K562 (cell line): ENCODE data around the gene ARHGAP10. TPM values are rescaled to one million over a fixed set of nuclear protein-coding genes. Genes with fewer than 3 reads are reported as not detected.

Experiments
- ATAC-seq: fragments of 200-7000 bp; cut with Tn5 transposase; 3 replicates; pipeline ENCODE4 v1.9.1; 2020; ENCODE audit warnings: moderate library complexity
- BruUV-seq: library from RNA; stranded (reverse); fragments of 400-500 nt; replicated peaks from 2 replicates; lab custom pipeline; 2021; lab: Mats Ljungman, UMichigan
- CTCF ChIA-PET: fragments of 300-600 bp; formaldehyde crosslinking; extraction: SDS; loops from one replicate; lab custom pipeline; 2021; ENCODE audit warnings: low intra/inter-chr PET ratio; lab: Yijun Ruan, JAX
- POLR2A ChIA-PET: fragments of 300-600, 350-650 bp; sonication (Branson Sonifier 250); formaldehyde crosslinking; extraction: SDS; loops from one replicate; lab custom pipeline; 2021; ENCODE audit warnings: antibody characterized with exemption, inconsistent platforms; lab: Yijun Ruan, JAX
- DNase-seq, 4 experiments: peaks; one replicate each; pipeline versions ENCODE4 v3.0.0 to v3.0.0-alpha.2; 2011 to 2018; ENCODE audit warnings: low spot score in 3 of 4, mixed read lengths in 3 of 4; ENCODE audit errors: extremely low read depth in 1 of 4
- FAIRE-seq: peaks from 2 replicates; lab custom pipeline; 2011; peaks lifted over from hg19 to GRCh38; lab: Jason Lieb, UNC
- H2AFZ ChIP-seq: 2 replicates; pipeline ENCODE4 v1.6.0; 2011; ENCODE audit warnings: low read depth, low read length, control low read depth, inconsistent platforms
- H3K27ac ChIP-seq: fragments of 200-600 bp; 3 replicates; pipeline ENCODE4 v1.8.0; 2011; ENCODE audit warnings: low read depth, mild to moderate bottlenecking, control low read depth, inconsistent platforms, low read length, moderate library complexity, mixed read lengths; ENCODE audit errors: extremely low read depth
- H3K27me3 ChIP-seq, 2 experiments: fragments of 300-600 bp in 1 of 2; 2 replicates in 1 of 2; 3 replicates in 1 of 2; pipeline versions ENCODE4 v1.6.0 to v1.8.0; 2011; ENCODE audit warnings: inconsistent platforms in 2 of 2, low read length in 2 of 2, mild to moderate bottlenecking in 1 of 2, mixed read lengths in 1 of 2, moderate library complexity in 1 of 2; ENCODE audit not compliant: control insufficient read depth in 2 of 2, insufficient read depth in 2 of 2
- H3K36me3 ChIP-seq: fragments of 300-600 bp; 3 replicates; pipeline ENCODE4 v1.8.0; 2011; ENCODE audit warnings: mild to moderate bottlenecking, low read length, inconsistent platforms; ENCODE audit not compliant: control insufficient read depth, insufficient read depth
- H3K4me1 ChIP-seq, 2 experiments: fragments of 200-600 bp in 1 of 2; replicated peaks in 1 of 2; 2 replicates in 1 of 2; 3 replicates in 1 of 2; pipeline versions ENCODE4 v1.5.1 to v1.8.0; 2011; ENCODE audit warnings: inconsistent platforms in 2 of 2, low read length in 2 of 2, mild to moderate bottlenecking in 1 of 2, mixed read lengths in 1 of 2, moderate library complexity in 1 of 2; ENCODE audit not compliant: control insufficient read depth in 2 of 2, insufficient read depth in 2 of 2
- H3K4me2 ChIP-seq: 2 replicates; pipeline ENCODE4 v1.6.1; 2011; ENCODE audit warnings: low read length, control low read depth, inconsistent platforms, mixed read lengths; ENCODE audit not compliant: insufficient read depth
- H3K4me3 ChIP-seq: fragments of 200-600 bp; sonication (generic), shearing (Covaris generic); 2 replicates; pipeline ENCODE4 v1.5.1; 2016; ENCODE audit warnings: control low read depth, inconsistent platforms
- H3K79me2 ChIP-seq: fragments of 200-600 bp; 3 replicates; pipeline ENCODE4 v1.8.0; 2011; ENCODE audit warnings: low read length, inconsistent platforms; ENCODE audit not compliant: control insufficient read depth, insufficient read depth
- H3K9ac ChIP-seq, 2 experiments: 2 replicates each; pipeline versions ENCODE4 v1.6.0 to v1.6.1; 2011; ENCODE audit warnings: low read depth in 2 of 2, low read length in 2 of 2, control low read depth in 1 of 2, inconsistent platforms in 1 of 2, mild to moderate bottlenecking in 1 of 2, mixed read lengths in 1 of 2; ENCODE audit not compliant: insufficient read depth in 1 of 2
- H3K9me1 ChIP-seq: one replicate; pipeline ENCODE4 v1.6.0; 2011; ENCODE audit warnings: inconsistent platforms, mild to moderate bottlenecking, low read length, moderate library complexity; ENCODE audit not compliant: control insufficient read depth, insufficient read depth
- H3K9me3 ChIP-seq: replicated peaks from 2 replicates; pipeline ENCODE4 v1.5.1; 2011; ENCODE audit warnings: low read depth, low read length, inconsistent platforms; ENCODE audit not compliant: control insufficient read depth, insufficient read depth
- H4K20me1 ChIP-seq: replicated peaks from 2 replicates; pipeline ENCODE4 v1.6.1; 2011; ENCODE audit warnings: low read length, inconsistent platforms, mixed read lengths; ENCODE audit not compliant: control insufficient read depth, insufficient read depth
- DMBX1 ChIP-seq: fragments of 250-450 bp; sonication (Bioruptor Pico); IDR thresholded peaks from 2 replicates; pipeline ENCODE4 v1.8.0; 2022; ENCODE audit warnings: inconsistent platforms, mild to moderate bottlenecking, moderate library complexity, borderline replicate concordance
- ETS2 ChIP-seq: IDR thresholded peaks from 2 replicates; pipeline ENCODE4 v1.6.1; 2016; ENCODE audit warnings: borderline replicate concordance, missing genetic modification characterization, mild to moderate bottlenecking, moderate library complexity, missing compliant biosample characterization; ENCODE audit not compliant: poor library complexity, severe bottlenecking
- HOXB6 ChIP-seq: fragments of 250-450 bp; sonication (Bioruptor Pico); IDR thresholded peaks from 2 replicates; pipeline ENCODE4 v1.5.1; 2022; ENCODE audit warnings: mild to moderate bottlenecking, borderline replicate concordance
- NFIC ChIP-seq: fragments of 450-650 bp; IDR thresholded peaks from 2 replicates; pipeline ENCODE4 v1.6.1; 2017; ENCODE audit warnings: mild to moderate bottlenecking, inconsistent platforms
- SMAD3 ChIP-seq: fragments of 450-650 bp; formaldehyde crosslinking; conservative IDR thresholded peaks from 2 replicates; pipeline ENCODE4 v1.4.0; 2020; ENCODE audit warnings: mild to moderate bottlenecking
- WGBS: fragments of 100-300 bp; shearing (Covaris generic); methylation state at CpG from one replicate; pipeline ENCODE4 v1.1.6; 2016; ENCODE audit warnings: low coverage, mixed read lengths; ENCODE audit not compliant: insufficient coverage; ENCODE audit errors: missing lambda C conversion rate; 5-methylcytosine and 5-hydroxymethylcytosine counted together
- in situ Hi-C: fragments of 300-500 bp; cut with MboI; formaldehyde crosslinking; loops from 4 replicates; pipeline ENCODE4 v1.15.0; 2018; ENCODE audit warnings: inconsistent platforms, mixed read lengths
- intact Hi-C: fragments of 100-400 bp; cut with micrococcal nuclease; formaldehyde crosslinking; loops from 2 replicates; pipeline ENCODE4 v1.14.2; 2022
- polyA plus RNA-seq, 8 experiments: library from polyadenylated mRNA; depleted of rRNA in 4 of 8; stranded (reverse) in 5 of 8; unstranded in 3 of 8; fragments of >200 nt; fragmentation: Nextera tagmentation in 2 of 8; fragmentation: Illumina TruSeq in 1 of 8; extraction: Ambion mirVana in 2 of 8; extraction: Trizol in 1 of 8; gene quantifications; 2 replicates each; pipeline versions ENCODE4 v1.2.1 to v1.2.3, GENCODE V29; 2011 to 2014; ENCODE audit warnings: inconsistent platforms in 1 of 8, missing spikeins in 1 of 8
- total RNA-seq, 7 experiments: library from RNA; depleted of rRNA in 6 of 7; stranded (reverse); fragments of >200 nt in 6 of 7; fragmentation: Illumina TruSeq in 2 of 7; extraction: Trizol in 2 of 7; gene quantifications; 2 replicates each; pipeline versions ENCODE4 v1.2.1 to v1.2.3, GENCODE V29; 2011 to 2021; ENCODE audit warnings: low replicate concordance in 1 of 7
- TF ChIP-seq, protein P1 (sequence below): sonication (generic); formaldehyde crosslinking; IDR thresholded peaks from 2 replicates; pipeline ENCODE4 v1.8.0; 2022; ENCODE audit warnings: mild to moderate bottlenecking, missing genetic modification reagents
- TF ChIP-seq, protein P2 (sequence below): fragments of 450-650 bp; formaldehyde crosslinking; conservative IDR thresholded peaks from 2 replicates; pipeline ENCODE4 v1.4.0; 2022; ENCODE audit warnings: mild to moderate bottlenecking, missing genetic modification characterization
- TF ChIP-seq, protein P3 (sequence below), 2 experiments: fragments of 450-650 bp; formaldehyde crosslinking in 1 of 2; IDR thresholded peaks; 2 replicates each; pipeline versions ENCODE4 v1.4.0 to v1.6.1; 2014 to 2020; ENCODE audit warnings: mild to moderate bottlenecking in 2 of 2, borderline replicate concordance in 1 of 2, low read depth in 1 of 2

ARHGAP10 gene
- total and polyA plus RNA-seq, 9 of the 15 experiments (the other 6 are each of a cell fraction or from before 2014, with no cell fraction given), result 0.03 to 0.22 (median 0.06) TPM; not detected in 3

DNA sequence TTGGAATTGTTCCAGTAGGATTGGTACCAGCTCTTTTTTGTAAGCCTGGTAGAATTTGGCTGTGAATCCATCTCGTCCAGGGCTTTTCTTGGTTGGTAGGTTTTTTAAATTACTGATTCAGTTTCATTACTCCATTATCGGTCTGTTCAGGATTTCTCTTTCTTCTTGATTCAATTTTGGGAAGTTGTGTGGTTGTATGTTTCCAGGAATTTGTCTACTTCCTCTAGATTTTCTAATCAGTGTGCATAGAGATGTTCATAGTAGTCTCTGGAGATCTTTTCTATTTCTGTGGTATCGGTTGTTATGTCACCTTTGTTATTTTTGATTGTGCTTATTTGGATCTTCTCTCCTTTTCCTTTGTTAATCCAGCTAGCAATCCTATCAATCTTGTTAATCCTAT is 248.7 kb downstream of the ARHGAP10 start:
- no peak overlapping the region for H3K4me2 ChIP-seq
- in situ Hi-C loops, result no loop called here
- 0% methylated on average over 3 of the region's 3 CpGs for WGBS
- no peaks in the 10 kb centered on the region for H3K79me2 ChIP-seq
- H3K4me1 ChIP-seq, result no peaks in the 10 kb centered on the region
- H3K36me3 ChIP-seq, result no peaks in the 10 kb centered on the region
- CTCF ChIA-PET, result no interaction called here
- intact Hi-C loops, result loop anchor here (5.0 kb wide), 2 partner anchors 1282 to 1917 kb away; no protein-coding TSS in a partner anchor
- BruUV-seq, result no TSS peak
- no peaks in the 10 kb centered on the region for H3K9me1 ChIP-seq
- H3K27ac ChIP-seq, result no peak overlapping the region
- H3K4me3 ChIP-seq, result no peak overlapping the region
- no peaks in the 10 kb centered on the region for H3K27me3 ChIP-seq
- POLR2A ChIA-PET, result no interaction called here
- DNase-seq, result no peak
- no peak for FAIRE-seq
- no peak overlapping the region for H2AFZ ChIP-seq
- no peak for ATAC-seq
- no peaks in the 10 kb centered on the region for H3K9me3 ChIP-seq
- H4K20me1 ChIP-seq, result no peaks in the 10 kb centered on the region
- H3K9ac ChIP-seq, result no peak overlapping the region
- TF ChIP-seq, protein P1, sequence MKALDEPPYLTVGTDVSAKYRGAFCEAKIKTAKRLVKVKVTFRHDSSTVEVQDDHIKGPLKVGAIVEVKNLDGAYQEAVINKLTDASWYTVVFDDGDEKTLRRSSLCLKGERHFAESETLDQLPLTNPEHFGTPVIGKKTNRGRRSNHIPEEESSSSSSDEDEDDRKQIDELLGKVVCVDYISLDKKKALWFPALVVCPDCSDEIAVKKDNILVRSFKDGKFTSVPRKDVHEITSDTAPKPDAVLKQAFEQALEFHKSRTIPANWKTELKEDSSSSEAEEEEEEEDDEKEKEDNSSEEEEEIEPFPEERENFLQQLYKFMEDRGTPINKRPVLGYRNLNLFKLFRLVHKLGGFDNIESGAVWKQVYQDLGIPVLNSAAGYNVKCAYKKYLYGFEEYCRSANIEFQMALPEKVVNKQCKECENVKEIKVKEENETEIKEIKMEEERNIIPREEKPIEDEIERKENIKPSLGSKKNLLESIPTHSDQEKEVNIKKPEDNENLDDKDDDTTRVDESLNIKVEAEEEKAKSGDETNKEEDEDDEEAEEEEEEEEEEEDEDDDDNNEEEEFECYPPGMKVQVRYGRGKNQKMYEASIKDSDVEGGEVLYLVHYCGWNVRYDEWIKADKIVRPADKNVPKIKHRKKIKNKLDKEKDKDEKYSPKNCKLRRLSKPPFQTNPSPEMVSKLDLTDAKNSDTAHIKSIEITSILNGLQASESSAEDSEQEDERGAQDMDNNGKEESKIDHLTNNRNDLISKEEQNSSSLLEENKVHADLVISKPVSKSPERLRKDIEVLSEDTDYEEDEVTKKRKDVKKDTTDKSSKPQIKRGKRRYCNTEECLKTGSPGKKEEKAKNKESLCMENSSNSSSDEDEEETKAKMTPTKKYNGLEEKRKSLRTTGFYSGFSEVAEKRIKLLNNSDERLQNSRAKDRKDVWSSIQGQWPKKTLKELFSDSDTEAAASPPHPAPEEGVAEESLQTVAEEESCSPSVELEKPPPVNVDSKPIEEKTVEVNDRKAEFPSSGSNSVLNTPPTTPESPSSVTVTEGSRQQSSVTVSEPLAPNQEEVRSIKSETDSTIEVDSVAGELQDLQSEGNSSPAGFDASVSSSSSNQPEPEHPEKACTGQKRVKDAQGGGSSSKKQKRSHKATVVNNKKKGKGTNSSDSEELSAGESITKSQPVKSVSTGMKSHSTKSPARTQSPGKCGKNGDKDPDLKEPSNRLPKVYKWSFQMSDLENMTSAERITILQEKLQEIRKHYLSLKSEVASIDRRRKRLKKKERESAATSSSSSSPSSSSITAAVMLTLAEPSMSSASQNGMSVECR, result no peak
- TF ChIP-seq HOXB6 (CRISPR knock-in tag) (no peak), ETS2 (no peak), NFIC (no peak), DMBX1 (CRISPR knock-in tag) (no peak), SMAD3 (CRISPR knock-in tag) (no peak)
- TF ChIP-seq, protein P2, sequence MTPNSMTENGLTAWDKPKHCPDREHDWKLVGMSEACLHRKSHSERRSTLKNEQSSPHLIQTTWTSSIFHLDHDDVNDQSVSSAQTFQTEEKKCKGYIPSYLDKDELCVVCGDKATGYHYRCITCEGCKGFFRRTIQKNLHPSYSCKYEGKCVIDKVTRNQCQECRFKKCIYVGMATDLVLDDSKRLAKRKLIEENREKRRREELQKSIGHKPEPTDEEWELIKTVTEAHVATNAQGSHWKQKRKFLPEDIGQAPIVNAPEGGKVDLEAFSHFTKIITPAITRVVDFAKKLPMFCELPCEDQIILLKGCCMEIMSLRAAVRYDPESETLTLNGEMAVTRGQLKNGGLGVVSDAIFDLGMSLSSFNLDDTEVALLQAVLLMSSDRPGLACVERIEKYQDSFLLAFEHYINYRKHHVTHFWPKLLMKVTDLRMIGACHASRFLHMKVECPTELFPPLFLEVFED, result no peak
- TF ChIP-seq, protein P3, sequence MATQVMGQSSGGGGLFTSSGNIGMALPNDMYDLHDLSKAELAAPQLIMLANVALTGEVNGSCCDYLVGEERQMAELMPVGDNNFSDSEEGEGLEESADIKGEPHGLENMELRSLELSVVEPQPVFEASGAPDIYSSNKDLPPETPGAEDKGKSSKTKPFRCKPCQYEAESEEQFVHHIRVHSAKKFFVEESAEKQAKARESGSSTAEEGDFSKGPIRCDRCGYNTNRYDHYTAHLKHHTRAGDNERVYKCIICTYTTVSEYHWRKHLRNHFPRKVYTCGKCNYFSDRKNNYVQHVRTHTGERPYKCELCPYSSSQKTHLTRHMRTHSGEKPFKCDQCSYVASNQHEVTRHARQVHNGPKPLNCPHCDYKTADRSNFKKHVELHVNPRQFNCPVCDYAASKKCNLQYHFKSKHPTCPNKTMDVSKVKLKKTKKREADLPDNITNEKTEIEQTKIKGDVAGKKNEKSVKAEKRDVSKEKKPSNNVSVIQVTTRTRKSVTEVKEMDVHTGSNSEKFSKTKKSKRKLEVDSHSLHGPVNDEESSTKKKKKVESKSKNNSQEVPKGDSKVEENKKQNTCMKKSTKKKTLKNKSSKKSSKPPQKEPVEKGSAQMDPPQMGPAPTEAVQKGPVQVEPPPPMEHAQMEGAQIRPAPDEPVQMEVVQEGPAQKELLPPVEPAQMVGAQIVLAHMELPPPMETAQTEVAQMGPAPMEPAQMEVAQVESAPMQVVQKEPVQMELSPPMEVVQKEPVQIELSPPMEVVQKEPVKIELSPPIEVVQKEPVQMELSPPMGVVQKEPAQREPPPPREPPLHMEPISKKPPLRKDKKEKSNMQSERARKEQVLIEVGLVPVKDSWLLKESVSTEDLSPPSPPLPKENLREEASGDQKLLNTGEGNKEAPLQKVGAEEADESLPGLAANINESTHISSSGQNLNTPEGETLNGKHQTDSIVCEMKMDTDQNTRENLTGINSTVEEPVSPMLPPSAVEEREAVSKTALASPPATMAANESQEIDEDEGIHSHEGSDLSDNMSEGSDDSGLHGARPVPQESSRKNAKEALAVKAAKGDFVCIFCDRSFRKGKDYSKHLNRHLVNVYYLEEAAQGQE (IDR thresholded peaks at IDR 0.05; ENCODE audit: borderline replicate concordance), result no peak
- TF ChIP-seq, protein P3 (CRISPR knock-in tag; IDR thresholded peaks at IDR 0.05; ENCODE audit: low read depth), result no peak
